ENCODE measurements around the gene MT1B. TPM values are rescaled to one million over a fixed set of nuclear protein-coding genes. Genes with fewer than 3 reads are reported as not detected.

The MT1B gene
- polyA plus RNA-seq, 1 donor = 0.47 TPM

GRCh38 chr16:56684926-56685590, 33.4 kb downstream of the MT1B start:
- no peak for DNase-seq

GRCh38 chr16:56686758-56687157, 35.1 kb downstream of the MT1B start:
- no peak for DNase-seq

- no peak for DNase-seq
These were observed 37.1 kb downstream of the MT1B start for GRCh38 chr16:56688762-56689161.

- no peak for DNase-seq
These were observed 37.5 kb downstream of the MT1B start for GRCh38 chr16:56689171-56689570.

GRCh38 chr16:56690420-56691122, 38.9 kb downstream of the MT1B start:
- DNase-seq = no peak

GRCh38 chr16:56691885-56692284, 40.2 kb downstream of the MT1B start:
- peak; percentile 26 for DNase-seq

GRCh38 chr16:56695246-56695645, 43.6 kb downstream of the MT1B start:
- no peak for DNase-seq

- no peak for DNase-seq
These were observed 45.9 kb downstream of the MT1B start for GRCh38 chr16:56697456-56698155.

GRCh38 chr16:56700195-56700594, 48.5 kb downstream of the MT1B start:
- no peak for DNase-seq

GRCh38 chr16:56700631-56701030, 48.9 kb downstream of the MT1B start:
- no peak for DNase-seq

GRCh38 chr16:56701534-56701933, 49.8 kb downstream of the MT1B start:
- DNase-seq = no peak

Other genes starting within 250 kb of the MT1B start
- 143 TPM for gene AMFR, start 226.3 kb upstream of the MT1B start, polyA plus RNA-seq (ENCODE audit: insufficient read length)
- 155 TPM for gene NUDT21, start 200.6 kb upstream of the MT1B start, polyA plus RNA-seq (ENCODE audit: insufficient read length)
- 42.2 TPM for gene OGFOD1, start 200.3 kb upstream of the MT1B start, polyA plus RNA-seq (ENCODE audit: insufficient read length)
- 122 TPM for gene BBS2, start 131.9 kb upstream of the MT1B start, polyA plus RNA-seq (ENCODE audit: insufficient read length)
- gene MT4, start 86.8 kb upstream of the MT1B start, polyA plus RNA-seq (ENCODE audit: insufficient read length) = not detected
- gene MT3, start 62.4 kb upstream of the MT1B start, polyA plus RNA-seq (ENCODE audit: insufficient read length) = 1.5 TPM
- gene MT2A, start 43.3 kb upstream of the MT1B start, polyA plus RNA-seq (ENCODE audit: insufficient read length) = 19.0 TPM
- 26.6 TPM for gene MT1E, start 26.1 kb upstream of the MT1B start, polyA plus RNA-seq (ENCODE audit: insufficient read length)
- gene MT1M, start 19.2 kb upstream of the MT1B start, polyA plus RNA-seq (ENCODE audit: insufficient read length) = 0.30 TPM
- not detected for gene MT1A, start 13.2 kb upstream of the MT1B start, polyA plus RNA-seq (ENCODE audit: insufficient read length)
- 57.5 TPM for gene MT1F, start 6.1 kb downstream of the MT1B start, polyA plus RNA-seq (ENCODE audit: insufficient read length)
- gene MT1G, start 16.2 kb downstream of the MT1B start, polyA plus RNA-seq (ENCODE audit: insufficient read length) = 56.6 TPM
- gene MT1H, start 17.9 kb downstream of the MT1B start, polyA plus RNA-seq (ENCODE audit: insufficient read length) = 15.7 TPM
- 36.2 TPM for gene MT1X, start 30.6 kb downstream of the MT1B start, polyA plus RNA-seq (ENCODE audit: insufficient read length)
- gene NUP93, start 78.2 kb downstream of the MT1B start, polyA plus RNA-seq (ENCODE audit: insufficient read length) = 101 TPM
- gene SLC12A3, start 213.3 kb downstream of the MT1B start, polyA plus RNA-seq (ENCODE audit: insufficient read length) = 26.3 TPM